AG09309 (cell line): ENCODE measurements around the gene ZNF335.

Experiments used
- DNase-seq: peaks from one replicate; pipeline ENCODE4 v3.0.0-alpha.2; 2010; ENCODE audit warnings: low read depth
- H3K4me3 ChIP-seq: 2 replicates; pipeline ENCODE4 v1.5.1; 2011; ENCODE audit warnings: mild to moderate bottlenecking, low read depth, low read length, moderate library complexity; ENCODE audit not compliant: control insufficient read depth
- CTCF ChIP-seq: IDR thresholded peaks from 2 replicates; pipeline ENCODE4 v1.5.1; 2011; ENCODE audit warnings: mild to moderate bottlenecking, low read depth, low read length, inconsistent platforms; ENCODE audit not compliant: insufficient read depth, control insufficient read depth; ENCODE audit errors: missing control alignments

The ZNF335 gene

DNA sequence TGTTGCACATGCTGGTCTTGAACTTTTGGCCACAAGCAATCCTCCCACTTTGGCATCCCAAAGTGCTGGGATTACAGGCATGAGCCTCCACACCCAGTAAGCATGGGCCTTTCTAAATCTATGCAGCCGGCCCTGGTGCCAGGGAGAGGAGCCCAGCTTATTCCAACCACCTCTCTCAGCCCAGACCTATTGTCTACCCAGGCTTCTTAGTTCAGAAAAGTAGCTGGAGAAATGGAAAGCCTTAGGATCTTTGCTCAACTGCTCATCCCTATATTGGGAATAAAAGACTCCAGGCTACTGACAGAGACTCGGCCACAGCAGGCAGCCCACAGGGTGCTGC is 45.3 kb downstream of the ZNF335 start:
- TF ChIP-seq CTCF, result no peak
- no peak for DNase-seq
- no peak overlapping the region for H3K4me3 ChIP-seq

GRCh38 chr20:45925821-45926506 is 46.0 kb downstream of the ZNF335 start:
- TF ChIP-seq CTCF, result no peak
- H3K4me3 ChIP-seq, result no peak overlapping the region
- DNase-seq, result no peak

GRCh38 chr20:45924391-45925261 is 47.4 kb downstream of the ZNF335 start:
- TF ChIP-seq CTCF, result no peak
- no peak overlapping the region for H3K4me3 ChIP-seq
- DNase-seq, result no peak

GRCh38 chr20:45921337-45922189 is 50.4 kb downstream of the ZNF335 start:
- no peak for DNase-seq
- no peak for TF ChIP-seq CTCF
- H3K4me3 ChIP-seq, result no peak overlapping the region

- TF ChIP-seq CTCF, result no peak
- no peak for DNase-seq
- no peak overlapping the region for H3K4me3 ChIP-seq
Observed at GRCh38 chr20:45920462-45921336, 51.3 kb downstream of the ZNF335 start.
